HG02610 (cell line): ENCODE results near the gene TCF7.
A peak's percentile ranks its signal among the peaks of the same experiment; 100 is the strongest.

Source experiments
- ATAC-seq: cut with Tn5 transposase; IDR thresholded peaks from one replicate; pipeline ENCODE4 v1.9.1; 2021; ENCODE audit warnings: mild to moderate bottlenecking, moderate library complexity; ENCODE audit not compliant: unreplicated experiment

The TCF7 gene

GRCh38 chr5:134175921-134176510 lies 61.5 kb downstream of the TCF7 start:
- ATAC-seq: peak; percentile 21

- peak; percentile 73 for ATAC-seq
Observed at GRCh38 chr5:134176511-134177368, 62.3 kb downstream of the TCF7 start, which contains the start of gene SKP1. Gene SKP1, minus strand, starts transcription at chr5:134176950. Its CDS starts 2,928 bp downstream, at chr5:134174022.

GRCh38 chr5:134177369-134178095 lies 63.1 kb downstream of the TCF7 start:
- no peak for ATAC-seq

GRCh38 chr5:134178096-134178419 lies 63.6 kb downstream of the TCF7 start:
- ATAC-seq: no peak

GRCh38 chr5:134183481-134183880 lies 69.0 kb downstream of the TCF7 start:
- no peak for ATAC-seq

- peak; percentile 76 for ATAC-seq
Observed at GRCh38 chr5:134184155-134185135, 70.0 kb downstream of the TCF7 start.

DNA sequence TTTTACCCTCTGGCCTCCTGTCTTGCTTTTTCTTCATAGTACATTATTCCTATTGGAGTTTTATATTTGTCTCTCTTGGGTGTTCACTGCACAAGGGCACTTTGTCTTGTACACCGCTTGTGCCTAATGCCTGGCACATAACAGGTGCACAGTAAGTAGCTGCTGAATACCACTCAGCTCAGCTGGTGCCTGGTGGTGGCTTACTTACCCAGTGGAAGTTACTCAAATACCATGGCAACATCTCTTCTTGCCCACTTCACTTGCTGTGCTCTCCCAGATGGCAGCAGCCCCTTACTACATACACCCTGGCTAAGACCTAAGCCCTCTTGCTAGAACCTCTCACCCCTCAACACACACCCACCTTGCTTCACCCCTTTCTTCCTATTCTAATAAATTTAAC lies 73.6 kb downstream of the TCF7 start:
- ATAC-seq: no peak

DNA sequence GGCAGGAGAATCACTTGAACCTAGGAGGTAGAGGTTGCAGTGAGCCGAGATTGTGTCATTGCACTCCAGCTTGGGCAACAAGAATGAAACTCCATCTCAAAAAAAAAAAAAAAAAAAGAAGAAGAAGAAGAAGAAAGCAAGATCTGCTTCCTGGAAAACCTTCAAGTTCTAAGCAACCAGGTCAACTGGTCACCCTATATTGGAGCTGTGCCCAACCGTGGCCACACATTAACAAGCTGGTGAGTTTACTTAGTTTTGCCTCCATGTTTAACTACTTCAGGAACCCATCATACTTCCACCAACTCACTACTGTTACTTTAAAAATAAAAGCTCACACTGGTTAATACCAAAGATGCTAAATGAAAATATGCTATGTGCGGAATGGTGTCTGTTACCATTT lies 74.5 kb downstream of the TCF7 start:
- no peak for ATAC-seq

- ATAC-seq: no peak
Observed at GRCh38 chr5:134195666-134196065, 81.2 kb downstream of the TCF7 start.
